ENCODE results near the gene EFHC2. TPM values are rescaled to one million over a fixed set of nuclear protein-coding genes. Genes with fewer than 3 reads are reported as not detected.

EFHC2 gene
- total RNA-seq, 1 donor from 2014 or later, result 1.9 TPM

- no peak for DNase-seq
These were observed 199.1 kb downstream of the EFHC2 start for GRCh38 chrX:44144177-44144945.

GRCh38 chrX:44143061-44143602 is 200.3 kb downstream of the EFHC2 start:
- DNase-seq, result no peak

GRCh38 chrX:44130189-44130588 is 213.3 kb downstream of the EFHC2 start:
- no peak for DNase-seq

- DNase-seq, result no peak
These were observed 230.1 kb downstream of the EFHC2 start for GRCh38 chrX:44113337-44113736.

- DNase-seq, result no peak
These were observed 236.6 kb downstream of the EFHC2 start for GRCh38 chrX:44106864-44107263.

- DNase-seq, result no peak
These were observed 238.1 kb downstream of the EFHC2 start for GRCh38 chrX:44105228-44105913.

GRCh38 chrX:44104699-44105098 is 238.8 kb downstream of the EFHC2 start:
- no peak for DNase-seq

GRCh38 chrX:44101281-44101680 is 242.2 kb downstream of the EFHC2 start:
- DNase-seq, result no peak

GRCh38 chrX:44099366-44099765 is 244.1 kb downstream of the EFHC2 start:
- no peak for DNase-seq

Other genes with a start within 250 kb of the EFHC2 start
- 20.7 TPM for gene FUNDC1, start 199.2 kb upstream of the EFHC2 start, total RNA-seq